A673 (cell line): ENCODE data around the gene TM2D3.

Source experiments
- CTCF ChIP-seq: fragments of 300-800, 200-600 bp; sonication (generic); conservative IDR thresholded peaks from 2 replicates; pipeline ENCODE4 v1.5.1; 2017; ENCODE audit warnings: low read depth, mild to moderate bottlenecking, antibody characterized with exemption, low read length, moderate library complexity, mixed read lengths
- EZH2 ChIP-seq: fragments of 200-600 bp; sonication (generic); IDR thresholded peaks from 2 replicates; pipeline ENCODE4 v1.6.1; 2017; ENCODE audit warnings: borderline replicate concordance, low read depth, mild to moderate bottlenecking, mixed read lengths, antibody characterized with exemption, low read length; ENCODE audit not compliant: poor library complexity, severe bottlenecking

- no peak for TF ChIP-seq EZH2
- TF ChIP-seq CTCF = no peak
These were observed 34.1 kb downstream of the TM2D3 start for GRCh38 chr15:101618076-101618475.
